ENCODE data around the gene DOLK.

Gene DOLK

DNA sequence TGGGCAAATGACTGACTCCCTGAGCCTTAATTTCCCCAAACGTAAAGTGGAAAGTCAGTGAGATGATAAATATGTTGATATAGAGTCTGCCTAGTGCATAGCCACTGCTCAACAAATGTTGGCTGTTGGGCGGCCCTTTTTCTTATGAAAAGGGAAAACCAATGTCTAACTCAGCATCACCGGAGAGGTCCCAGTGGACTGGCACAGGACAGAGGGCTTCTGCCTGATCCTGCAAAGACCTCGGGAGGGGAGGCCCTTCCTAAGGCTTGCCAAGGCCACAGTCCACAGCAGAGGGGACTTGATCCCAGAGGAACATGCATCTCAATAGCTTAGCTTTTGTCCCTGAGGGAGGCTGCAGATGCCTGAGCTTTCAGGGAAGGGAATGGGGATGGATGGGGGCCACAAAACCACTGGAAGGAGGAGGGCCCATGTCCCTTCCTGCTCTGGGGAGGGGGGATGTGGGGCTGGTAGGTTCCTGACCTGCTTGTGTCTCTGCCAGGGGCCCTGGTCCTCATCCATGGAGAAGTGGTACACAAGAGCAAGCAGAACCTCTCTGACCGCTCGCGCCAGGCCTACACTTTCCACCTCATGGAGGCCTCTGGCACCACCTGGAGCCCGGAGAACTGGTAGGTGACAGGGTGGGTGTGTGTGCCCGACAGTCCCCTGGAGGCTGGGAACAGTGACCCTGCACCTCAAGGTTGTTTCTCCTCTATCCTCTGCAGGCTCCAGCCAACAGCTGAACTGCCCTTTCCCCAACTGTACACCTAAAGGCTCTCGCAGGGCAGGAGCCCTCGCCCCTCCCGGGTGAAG, 6.3 kb downstream of the DOLK start:
- TF ChIP-seq CTCF (conservative IDR thresholded peaks at IDR 0.05; ENCODE audit: low read depth, low read length), result no peak
- no peak overlapping the region for H3K4me3 ChIP-seq (ENCODE audit: low read length)
- DNase-seq (ENCODE audit: low read depth), result no peak

DNA sequence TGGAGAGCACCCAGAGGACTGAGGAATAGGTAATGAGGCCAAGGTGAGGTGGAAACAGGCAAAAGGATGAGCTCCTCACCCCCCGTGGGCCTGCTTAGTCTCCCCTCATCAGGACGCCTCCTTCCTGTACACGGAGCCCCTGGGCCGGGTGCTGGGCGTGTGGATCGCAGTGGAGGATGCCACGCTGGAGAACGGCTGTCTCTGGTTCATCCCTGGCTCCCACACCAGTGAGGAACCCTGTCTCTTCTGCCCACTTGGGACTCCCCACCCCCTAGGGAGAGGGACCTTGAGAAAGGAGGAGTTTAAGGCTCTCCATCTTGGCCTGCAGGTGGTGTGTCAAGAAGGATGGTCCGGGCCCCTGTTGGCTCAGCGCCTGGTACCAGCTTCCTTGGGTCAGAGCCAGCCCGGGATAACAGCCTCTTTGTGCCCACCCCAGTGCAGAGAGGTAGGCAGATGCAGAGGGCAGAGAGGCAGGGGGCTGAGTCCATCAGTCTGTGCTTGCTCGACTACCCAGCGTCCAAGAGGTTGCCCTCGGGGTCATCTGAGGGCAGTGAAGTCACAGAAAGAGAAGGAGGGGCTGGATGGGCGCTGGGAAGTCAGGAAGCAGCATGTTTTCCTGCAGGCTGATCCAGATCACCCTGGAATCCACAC, 7.0 kb downstream of the DOLK start:
- no peak for TF ChIP-seq CTCF (conservative IDR thresholded peaks at IDR 0.05; ENCODE audit: low read depth, low read length)
- DNase-seq (ENCODE audit: low read depth), result no peak
- no peak overlapping the region for H3K4me3 ChIP-seq (ENCODE audit: low read length)

- TF ChIP-seq CTCF (conservative IDR thresholded peaks at IDR 0.05; ENCODE audit: low read depth, low read length), result no peak
- H3K4me3 ChIP-seq (ENCODE audit: low read length), result no peak overlapping the region
- no peak for DNase-seq (ENCODE audit: low read depth)
Measured at GRCh38 chr9:128937310-128938165, 9.9 kb downstream of the DOLK start.

DNA sequence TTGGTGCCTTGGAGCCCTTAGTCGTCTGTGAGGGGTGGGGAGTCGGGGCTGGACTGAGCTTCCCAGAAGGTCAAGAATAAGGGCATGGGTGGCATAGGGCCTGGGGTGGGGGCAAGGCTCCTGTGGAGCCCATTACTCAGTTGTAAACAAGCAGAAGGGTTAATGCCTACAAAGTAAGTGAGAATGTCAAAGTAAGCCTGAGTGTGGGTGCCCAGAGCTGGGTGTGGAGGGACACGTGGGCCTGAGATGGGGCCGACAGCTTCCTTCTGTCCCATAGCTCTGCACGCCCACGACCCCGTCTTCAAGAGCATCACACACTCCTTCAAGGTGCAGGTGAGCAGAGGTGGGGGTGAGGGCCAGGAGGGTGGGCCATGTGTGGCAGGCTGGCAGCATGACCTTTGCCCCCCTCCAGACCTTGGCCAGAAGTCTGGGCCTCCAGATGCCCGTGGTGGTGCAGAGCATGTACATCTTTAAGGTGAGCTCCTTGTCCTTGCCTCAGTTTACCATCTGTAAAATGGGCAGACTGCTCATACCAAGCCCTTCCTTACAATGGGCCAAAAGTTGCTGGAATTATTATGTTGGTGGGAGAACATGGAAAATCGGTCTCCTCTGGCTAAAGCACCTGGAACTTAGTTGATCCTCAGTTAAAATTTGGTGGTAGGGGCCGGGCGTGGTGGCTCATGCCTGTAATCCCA, 11.1 kb downstream of the DOLK start:
- H3K4me3 ChIP-seq (ENCODE audit: low read length), result no peak overlapping the region
- no peak for TF ChIP-seq CTCF (conservative IDR thresholded peaks at IDR 0.05; ENCODE audit: low read depth, low read length)
- DNase-seq (ENCODE audit: low read depth), result no peak

DNA sequence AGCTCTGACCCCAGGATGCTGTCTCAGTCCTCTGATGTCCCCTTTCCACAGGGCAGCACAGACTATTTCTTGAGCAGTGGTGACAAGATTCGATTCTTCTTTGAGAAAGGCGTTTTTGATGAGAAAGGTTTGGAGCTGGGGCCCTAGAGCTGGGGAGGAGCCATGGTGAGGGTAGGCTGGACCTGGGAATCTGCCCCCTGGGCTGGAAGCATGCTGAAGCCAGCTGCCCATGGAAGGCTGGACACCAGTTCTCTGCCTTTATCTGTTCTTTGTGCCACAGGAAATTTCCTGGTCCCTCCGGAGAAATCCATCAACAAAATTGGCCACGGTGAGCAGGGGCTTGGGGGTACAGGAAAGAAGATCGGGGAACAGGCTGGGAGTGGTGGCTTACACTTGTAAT, 13.7 kb downstream of the DOLK start:
- H3K4me3 ChIP-seq (ENCODE audit: low read length), result no peak overlapping the region
- DNase-seq (ENCODE audit: low read depth), result no peak
- TF ChIP-seq CTCF (conservative IDR thresholded peaks at IDR 0.05; ENCODE audit: low read depth, low read length), result no peak

- no peak for DNase-seq (ENCODE audit: low read depth)
- no peak for TF ChIP-seq CTCF (conservative IDR thresholded peaks at IDR 0.05; ENCODE audit: low read depth, low read length)
- no peak overlapping the region for H3K4me3 ChIP-seq (ENCODE audit: low read length)
Measured at GRCh38 chr9:128929560-128929959, 17.8 kb downstream of the DOLK start.
